ENCODE data around the gene ADCY7.
A peak's percentile ranks its signal among the peaks of the same experiment; 100 is the strongest.

The ADCY7 gene

DNA sequence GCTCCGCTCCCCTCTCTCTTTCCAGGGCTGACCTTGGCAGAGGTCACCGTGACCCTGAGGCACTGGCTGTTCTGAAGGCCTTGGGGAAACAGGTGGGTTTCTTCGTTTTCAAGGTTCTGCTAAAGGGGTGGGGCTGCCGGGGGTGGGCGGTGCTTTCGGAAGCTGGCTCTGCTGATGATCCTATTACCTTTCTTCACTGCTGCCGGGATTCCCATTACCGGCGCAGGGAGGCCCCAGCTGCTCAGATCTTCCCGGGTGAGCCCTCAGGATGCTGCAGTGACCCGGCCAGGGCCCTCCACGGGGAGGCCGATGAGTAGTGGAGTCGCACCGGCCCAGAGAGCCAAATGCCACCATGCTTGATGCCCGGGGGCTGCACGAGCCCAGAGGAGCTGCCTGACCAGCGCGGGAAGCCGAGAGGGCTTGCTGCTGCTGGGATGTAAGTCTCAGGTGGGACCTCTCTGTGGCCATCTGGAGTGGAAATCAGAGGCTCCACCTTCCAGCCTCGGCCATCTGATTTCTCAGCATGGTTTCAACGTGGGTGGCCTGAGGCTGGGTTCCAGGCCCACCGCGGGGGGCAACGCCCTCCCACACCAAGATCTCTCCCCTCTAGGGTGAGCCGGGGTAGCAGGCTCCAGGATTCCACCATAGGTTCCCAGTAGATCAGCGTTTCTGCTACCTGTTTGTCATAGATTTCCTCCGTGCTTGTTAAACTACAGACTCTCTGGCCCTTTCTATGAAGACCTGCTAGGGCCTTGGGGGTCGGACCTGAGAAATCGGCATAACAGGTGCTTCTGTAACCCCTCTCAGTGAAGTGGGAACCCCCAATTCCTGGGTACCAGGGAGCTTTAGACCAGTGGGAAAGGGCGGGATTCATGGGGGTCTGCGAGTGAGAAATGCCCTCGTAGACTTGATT, 21.6 kb upstream of the ADCY7 start:
- H3K27ac ChIP-seq (ENCODE audit: low read length): no peak overlapping the region
- no peaks in the 10 kb centered on the region for H3K79me2 ChIP-seq (ENCODE audit: low read length)
- no peaks in the 10 kb centered on the region for H3K27me3 ChIP-seq (replicated peaks; ENCODE audit: insufficient read depth, low read length)
- peak overlapping the region; percentile 98 for H2AFZ ChIP-seq (ENCODE audit: low read length)
- H3K36me3 ChIP-seq (replicated peaks; ENCODE audit: insufficient read depth, low read length): no peaks in the 10 kb centered on the region
- no peaks in the 10 kb centered on the region for H3K9me3 ChIP-seq (replicated peaks; ENCODE audit: insufficient read depth, low read length)
- no peak overlapping the region for H3K9ac ChIP-seq (ENCODE audit: low read length)
- peak overlapping the region; percentile 98; the same call in 1 of the 2 replicates for H3K4me2 ChIP-seq (ENCODE audit: low read depth, low read length)
- no peaks in the 10 kb centered on the region for H3K4me1 ChIP-seq (ENCODE audit: low read length)
- TF ChIP-seq, protein P1, sequence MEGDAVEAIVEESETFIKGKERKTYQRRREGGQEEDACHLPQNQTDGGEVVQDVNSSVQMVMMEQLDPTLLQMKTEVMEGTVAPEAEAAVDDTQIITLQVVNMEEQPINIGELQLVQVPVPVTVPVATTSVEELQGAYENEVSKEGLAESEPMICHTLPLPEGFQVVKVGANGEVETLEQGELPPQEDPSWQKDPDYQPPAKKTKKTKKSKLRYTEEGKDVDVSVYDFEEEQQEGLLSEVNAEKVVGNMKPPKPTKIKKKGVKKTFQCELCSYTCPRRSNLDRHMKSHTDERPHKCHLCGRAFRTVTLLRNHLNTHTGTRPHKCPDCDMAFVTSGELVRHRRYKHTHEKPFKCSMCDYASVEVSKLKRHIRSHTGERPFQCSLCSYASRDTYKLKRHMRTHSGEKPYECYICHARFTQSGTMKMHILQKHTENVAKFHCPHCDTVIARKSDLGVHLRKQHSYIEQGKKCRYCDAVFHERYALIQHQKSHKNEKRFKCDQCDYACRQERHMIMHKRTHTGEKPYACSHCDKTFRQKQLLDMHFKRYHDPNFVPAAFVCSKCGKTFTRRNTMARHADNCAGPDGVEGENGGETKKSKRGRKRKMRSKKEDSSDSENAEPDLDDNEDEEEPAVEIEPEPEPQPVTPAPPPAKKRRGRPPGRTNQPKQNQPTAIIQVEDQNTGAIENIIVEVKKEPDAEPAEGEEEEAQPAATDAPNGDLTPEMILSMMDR (IDR thresholded peaks at IDR 0.05; ENCODE audit: low read length): no peak
- TF ChIP-seq EZH2phosphoT487 (IDR thresholded peaks at IDR 0.05; ENCODE audit: low read length) (no peak), EZH2 (optimal IDR thresholded peaks at IDR 0.05; ENCODE audit: low read depth, low read length) (no peak)
- H3F3A ChIP-seq (ENCODE audit: insufficient read depth, low read length): no peaks in the 10 kb centered on the region
- H3K9me2 ChIP-seq (replicated peaks; ENCODE audit: insufficient read depth, low read length): no peaks in the 10 kb centered on the region
- H3K4me3 ChIP-seq (ENCODE audit: low read length): peak overlapping the region; percentile 67; the same call in 1 of the 2 replicates
- no peak for DNase-seq
- H4K20me1 ChIP-seq (ENCODE audit: insufficient read depth, low read length): no peaks in the 10 kb centered on the region

DNA sequence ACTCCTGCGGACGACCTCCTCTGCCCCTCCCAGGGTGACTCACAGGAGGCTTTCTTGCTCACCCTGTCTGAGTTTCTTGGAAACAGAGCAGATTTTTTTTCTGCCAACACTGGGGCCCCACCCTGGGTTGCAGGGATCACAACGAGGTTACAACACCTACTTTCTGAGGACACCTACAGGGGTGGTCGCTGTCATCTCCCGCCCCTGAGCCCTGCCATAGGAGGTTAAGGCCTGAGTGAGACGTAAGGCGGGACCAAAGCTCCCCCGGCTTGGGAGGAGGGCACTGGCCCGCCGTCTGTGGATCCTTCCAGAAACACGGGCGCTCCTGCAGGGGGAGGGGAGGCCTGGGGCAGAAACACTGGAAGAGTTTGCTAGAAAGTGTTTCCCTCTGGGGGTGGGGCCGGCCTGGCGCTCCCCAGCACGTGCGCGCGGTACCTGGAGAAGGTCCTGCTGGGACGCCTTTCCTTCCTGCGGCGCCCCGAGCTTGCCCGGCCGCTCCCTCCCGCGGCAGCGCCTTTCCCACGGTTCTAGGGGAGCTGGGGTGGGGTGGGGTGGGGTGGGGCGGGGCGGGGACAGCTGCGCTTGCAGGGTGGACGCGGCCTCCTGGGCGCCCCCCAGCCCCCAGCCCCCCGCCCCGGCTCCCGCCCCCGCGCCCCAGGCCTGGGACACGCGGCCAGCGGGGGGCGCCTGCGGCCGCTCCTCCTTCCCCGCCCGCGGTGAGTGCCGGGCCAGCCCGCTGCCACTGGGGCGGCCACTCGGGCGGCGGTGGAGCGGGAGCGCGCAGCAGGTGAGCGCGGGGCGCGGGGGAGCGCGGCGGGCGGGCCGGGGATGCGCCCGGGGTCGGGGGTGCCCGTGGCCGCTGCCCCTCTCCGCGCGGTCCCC, 20.7 kb upstream of the ADCY7 start:
- peak overlapping the region; percentile 98; the same call in 1 of the 2 replicates for H3K4me2 ChIP-seq (ENCODE audit: low read depth, low read length)
- peak overlapping the region; percentile 98 for H2AFZ ChIP-seq (ENCODE audit: low read length)
- no peaks in the 10 kb centered on the region for H3K79me2 ChIP-seq (ENCODE audit: low read length)
- H3K36me3 ChIP-seq (replicated peaks; ENCODE audit: insufficient read depth, low read length): no peaks in the 10 kb centered on the region
- no peak overlapping the region for H3K27ac ChIP-seq (ENCODE audit: low read length)
- TF ChIP-seq, protein P1 (IDR thresholded peaks at IDR 0.05; ENCODE audit: low read length): no peak
- no peak for TF ChIP-seq EZH2 (optimal IDR thresholded peaks at IDR 0.05; ENCODE audit: low read depth, low read length)
- TF ChIP-seq EZH2phosphoT487 (IDR thresholded peaks at IDR 0.05; ENCODE audit: low read length): no peak
- no peaks in the 10 kb centered on the region for H4K20me1 ChIP-seq (ENCODE audit: insufficient read depth, low read length)
- no peaks in the 10 kb centered on the region for H3K4me1 ChIP-seq (ENCODE audit: low read length)
- no peaks in the 10 kb centered on the region for H3K9me2 ChIP-seq (replicated peaks; ENCODE audit: insufficient read depth, low read length)
- no peaks in the 10 kb centered on the region for H3F3A ChIP-seq (ENCODE audit: insufficient read depth, low read length)
- no peaks in the 10 kb centered on the region for H3K9me3 ChIP-seq (replicated peaks; ENCODE audit: insufficient read depth, low read length)
- peak overlapping the region; percentile 43; the same call in 1 of the 2 replicates for H3K9ac ChIP-seq (ENCODE audit: low read length)
- H3K27me3 ChIP-seq (replicated peaks; ENCODE audit: insufficient read depth, low read length): no peaks in the 10 kb centered on the region
- DNase-seq: peak; percentile 56
- H3K4me3 ChIP-seq (ENCODE audit: low read length): peak overlapping the region; percentile 74

DNA sequence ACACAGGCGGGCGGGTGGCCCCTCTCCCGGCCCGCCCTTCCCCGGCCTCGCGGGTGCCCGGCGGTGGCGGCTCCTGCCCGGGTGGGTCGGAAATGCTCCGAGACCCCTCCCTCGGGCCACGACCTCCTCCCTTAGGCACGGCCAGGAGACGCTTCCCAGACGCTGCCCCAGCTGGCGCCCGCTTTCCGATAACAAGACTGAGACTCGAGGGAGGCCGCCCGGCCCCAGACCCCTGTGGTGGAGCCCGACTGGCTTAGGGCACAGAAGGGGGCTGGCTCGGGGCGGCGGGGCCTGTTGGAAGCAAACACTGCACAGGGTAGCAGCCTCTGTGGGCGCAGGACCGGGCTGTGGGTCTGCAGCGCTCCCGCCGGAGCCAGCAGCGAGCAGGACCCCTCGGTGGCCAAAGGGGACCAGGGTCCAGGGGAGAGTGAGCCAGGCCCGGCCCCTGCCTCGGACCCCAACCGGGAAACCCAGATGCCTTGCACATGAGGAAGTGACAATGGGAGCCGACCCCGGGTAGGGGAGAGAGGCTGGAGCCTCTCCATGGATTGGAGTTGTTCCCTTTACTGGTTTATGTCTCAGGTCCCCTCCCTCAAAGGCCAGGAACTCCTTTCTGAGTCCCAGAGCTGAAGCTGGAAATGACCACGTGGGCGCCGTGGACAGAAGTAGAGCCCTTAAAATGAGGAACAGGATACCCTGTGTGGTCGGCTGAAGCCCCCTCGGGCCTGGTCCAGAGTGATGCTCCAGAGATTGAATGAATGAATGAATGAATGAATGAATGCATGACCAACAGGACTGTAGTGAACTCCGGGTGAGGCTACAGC, 19.8 kb upstream of the ADCY7 start:
- no peaks in the 10 kb centered on the region for H3F3A ChIP-seq (ENCODE audit: insufficient read depth, low read length)
- H3K27ac ChIP-seq (ENCODE audit: low read length): no peak overlapping the region
- TF ChIP-seq EZH2phosphoT487 (IDR thresholded peaks at IDR 0.05; ENCODE audit: low read length) (no peak), EZH2 (optimal IDR thresholded peaks at IDR 0.05; ENCODE audit: low read depth, low read length) (no peak)
- TF ChIP-seq, protein P1 (IDR thresholded peaks at IDR 0.05; ENCODE audit: low read length): no peak
- H3K4me1 ChIP-seq (ENCODE audit: low read length): no peaks in the 10 kb centered on the region
- peak overlapping the region; percentile 97 for H3K4me2 ChIP-seq (ENCODE audit: low read depth, low read length)
- H3K9me3 ChIP-seq (replicated peaks; ENCODE audit: insufficient read depth, low read length): no peaks in the 10 kb centered on the region
- H3K36me3 ChIP-seq (replicated peaks; ENCODE audit: insufficient read depth, low read length): no peaks in the 10 kb centered on the region
- H3K9me2 ChIP-seq (replicated peaks; ENCODE audit: insufficient read depth, low read length): no peaks in the 10 kb centered on the region
- H3K4me3 ChIP-seq (ENCODE audit: low read length): peak overlapping the region; percentile 74
- no peaks in the 10 kb centered on the region for H4K20me1 ChIP-seq (ENCODE audit: insufficient read depth, low read length)
- H2AFZ ChIP-seq (ENCODE audit: low read length): peak overlapping the region; percentile 96
- no peaks in the 10 kb centered on the region for H3K27me3 ChIP-seq (replicated peaks; ENCODE audit: insufficient read depth, low read length)
- H3K9ac ChIP-seq (ENCODE audit: low read length): peak overlapping the region; percentile 47; the same call in 1 of the 2 replicates
- H3K79me2 ChIP-seq (ENCODE audit: low read length): no peaks in the 10 kb centered on the region
- DNase-seq: no peak

All from MM.1S (cell line).